Prostate gland (tissue), 2 donors: ENCODE results near the gene CHCHD10. TPM values are rescaled to one million over a fixed set of nuclear protein-coding genes. Genes with fewer than 3 reads are reported as not detected.

Experiments used
- DNase-seq: peaks from one replicate; pipeline ENCODE4 v3.0.0-alpha.2; 2019; ENCODE audit warnings: low spot score
- H3K27ac ChIP-seq, 2 donors: fragments of 200-600 bp; sonication (generic); 2 replicates each; pipeline ENCODE4 v1.5.1; 2017 to 2019
- H3K27me3 ChIP-seq: fragments of 200-600 bp; sonication (generic); replicated peaks from 2 replicates; pipeline ENCODE4 v1.5.1; 2019; ENCODE audit not compliant: insufficient read depth
- H3K36me3 ChIP-seq, 2 donors: fragments of 200-600 bp; sonication (generic); 1 replicate in 1 of 2; 2 replicates in 1 of 2; pipeline versions ENCODE4 v1.5.1 to v1.8.1; 2017 to 2019
- H3K4me1 ChIP-seq: fragments of 200-600 bp; sonication (generic); replicated peaks from 2 replicates; pipeline ENCODE4 v1.5.1; 2019
- H3K4me3 ChIP-seq, 2 donors: fragments of 200-600 bp; sonication (generic); 2 replicates each; pipeline ENCODE4 v1.5.1; 2017 to 2019
- H3K9me3 ChIP-seq: fragments of 200-600 bp; sonication (generic); 2 replicates; pipeline ENCODE4 v1.5.1; 2017
- POLR2A ChIP-seq: fragments of 450-650 bp; IDR thresholded peaks from one replicate; pipeline ENCODE4 v1.6.1; 2016; ENCODE audit warnings: antibody characterized with exemption, mild to moderate bottlenecking
- POLR2AphosphoS5 ChIP-seq: sonication (generic); formaldehyde crosslinking; IDR thresholded peaks from one replicate; pipeline ENCODE4 v1.6.1; 2017; ENCODE audit warnings: antibody characterized with exemption
- WGBS: methylation state at CpG from one replicate; pipeline ENCODE4 v1.1.5; 2018; 5-methylcytosine and 5-hydroxymethylcytosine counted together
- intact Hi-C: fragments of 100-400 bp; cut with DNase I; formaldehyde crosslinking; loops from one replicate; pipeline ENCODE4 v1.14.2; 2022
- total RNA-seq, 2 donors: library from RNA; depleted of rRNA; stranded (reverse); fragments of >200 nt; gene quantifications; one replicate each; pipeline ENCODE4 v1.1.0, GENCODE V29; 2016
- TF ChIP-seq, protein P1 (sequence below), 4 experiments: fragments of 200-600 bp in 2 of 4; fragments of 450-650 bp in 2 of 4; sonication (generic) in 2 of 4; IDR thresholded peaks; 1 replicate in 3 of 4; 2 replicates in 1 of 4; pipeline ENCODE4 v1.5.1; 2016 to 2019; ENCODE audit warnings: antibody characterized with exemption in 4 of 4, mild to moderate bottlenecking in 2 of 4, moderate library complexity in 2 of 4

Gene CHCHD10
- total RNA-seq, 2 donors from 2014 or later = 17.3 to 59.3 TPM

DNA sequence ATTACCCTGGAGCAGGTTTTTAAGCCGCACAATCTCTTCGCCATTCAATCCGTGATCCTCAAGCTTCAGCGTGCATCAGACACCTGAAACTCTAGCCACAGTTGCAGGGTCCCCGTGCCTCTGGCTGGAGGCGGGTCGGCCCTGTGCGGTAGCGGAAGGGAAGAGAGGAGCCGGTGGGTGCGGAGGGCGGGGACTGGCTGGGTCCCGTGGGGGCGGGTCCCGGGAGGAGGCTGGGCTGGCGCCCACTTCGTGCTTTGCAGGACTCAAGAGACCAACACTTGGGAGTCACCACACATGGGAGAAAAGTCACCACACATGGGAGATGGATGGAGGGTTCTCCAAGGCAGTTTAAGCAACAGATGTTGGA lies 4.2 kb downstream of the CHCHD10 start:
- Histone ChIP-seq H3K4me3 (no peak overlapping the region), H3K4me1 (peaks cover 3% of the 10 kb centered on the region), H3K9me3 (no peaks in the 10 kb centered on the region), H3K36me3 (no peaks in the 10 kb centered on the region), H3K27me3 (no peaks in the 10 kb centered on the region), H3K27ac (no peak overlapping the region)
- no peak for DNase-seq
- WGBS = 14% methylated on average over 16 of the region's 17 CpGs
- intact Hi-C loops = no loop called here
- TF ChIP-seq POLR2A = no peak
- TF ChIP-seq, protein P1, sequence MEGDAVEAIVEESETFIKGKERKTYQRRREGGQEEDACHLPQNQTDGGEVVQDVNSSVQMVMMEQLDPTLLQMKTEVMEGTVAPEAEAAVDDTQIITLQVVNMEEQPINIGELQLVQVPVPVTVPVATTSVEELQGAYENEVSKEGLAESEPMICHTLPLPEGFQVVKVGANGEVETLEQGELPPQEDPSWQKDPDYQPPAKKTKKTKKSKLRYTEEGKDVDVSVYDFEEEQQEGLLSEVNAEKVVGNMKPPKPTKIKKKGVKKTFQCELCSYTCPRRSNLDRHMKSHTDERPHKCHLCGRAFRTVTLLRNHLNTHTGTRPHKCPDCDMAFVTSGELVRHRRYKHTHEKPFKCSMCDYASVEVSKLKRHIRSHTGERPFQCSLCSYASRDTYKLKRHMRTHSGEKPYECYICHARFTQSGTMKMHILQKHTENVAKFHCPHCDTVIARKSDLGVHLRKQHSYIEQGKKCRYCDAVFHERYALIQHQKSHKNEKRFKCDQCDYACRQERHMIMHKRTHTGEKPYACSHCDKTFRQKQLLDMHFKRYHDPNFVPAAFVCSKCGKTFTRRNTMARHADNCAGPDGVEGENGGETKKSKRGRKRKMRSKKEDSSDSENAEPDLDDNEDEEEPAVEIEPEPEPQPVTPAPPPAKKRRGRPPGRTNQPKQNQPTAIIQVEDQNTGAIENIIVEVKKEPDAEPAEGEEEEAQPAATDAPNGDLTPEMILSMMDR (IDR thresholded peaks at IDR 0.05) = no peak
- no peak for TF ChIP-seq POLR2AphosphoS5

DNA sequence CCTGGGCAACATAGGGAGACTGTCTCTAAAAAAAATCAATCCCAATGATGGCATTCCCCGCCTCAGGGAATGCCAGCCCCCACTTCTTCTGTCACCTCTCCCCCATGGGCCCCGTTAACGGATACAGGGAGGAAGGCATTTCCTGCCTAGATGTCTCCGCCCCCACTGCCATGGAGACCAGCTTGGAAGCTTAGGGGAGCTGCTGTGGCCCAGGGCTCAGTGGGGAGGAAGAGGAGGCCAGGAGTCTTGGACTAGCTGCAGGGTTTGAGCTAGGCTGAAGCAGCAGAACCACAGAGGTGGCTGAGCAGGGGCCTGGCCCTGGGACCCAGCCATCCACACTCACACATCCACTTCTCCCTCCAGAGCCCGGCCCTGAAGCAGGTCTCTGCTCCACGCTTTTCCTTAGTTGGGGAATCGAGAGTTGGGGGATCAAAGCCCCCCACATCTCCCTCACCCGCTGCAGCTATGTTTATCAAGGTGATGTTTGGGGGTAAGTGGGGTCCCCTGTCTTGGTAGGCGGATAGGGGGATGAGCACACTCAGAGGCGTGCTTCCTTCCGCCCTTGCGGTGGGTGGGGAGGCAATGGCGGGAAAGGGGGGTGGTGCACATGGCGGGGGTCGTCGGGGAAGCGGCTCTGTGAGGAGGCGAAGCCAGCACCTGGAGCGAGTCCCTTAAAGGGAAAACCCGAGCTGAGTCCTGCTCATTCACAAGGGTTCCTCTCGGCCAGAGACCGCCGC lies 4.8 kb downstream of the CHCHD10 start, which contains the start of gene C22orf15:
Gene C22orf15, plus strand, starts transcription at position 149 of the 737 bp plus-strand sequence. Its CDS starts 317 bp downstream, at position 466.
- Histone ChIP-seq H3K4me3 (no peak within 1 kb of the TSS), H3K36me3 (no peaks in the 10 kb centered on the region), H3K27me3 (no peaks in the 10 kb centered on the region), H3K4me1 (peaks cover 3% of the 10 kb centered on the region), H3K9me3 (no peaks in the 10 kb centered on the region), H3K27ac (no peak within 1 kb of the TSS)
- TF ChIP-seq POLR2A (no peak), POLR2AphosphoS5 (no peak)
- TF ChIP-seq, protein P1 (IDR thresholded peaks at IDR 0.05) = no peak
- 38% methylated on average over 23 of the region's 23 CpGs for WGBS
- intact Hi-C loops = no loop called here
- DNase-seq = no peak

DNA sequence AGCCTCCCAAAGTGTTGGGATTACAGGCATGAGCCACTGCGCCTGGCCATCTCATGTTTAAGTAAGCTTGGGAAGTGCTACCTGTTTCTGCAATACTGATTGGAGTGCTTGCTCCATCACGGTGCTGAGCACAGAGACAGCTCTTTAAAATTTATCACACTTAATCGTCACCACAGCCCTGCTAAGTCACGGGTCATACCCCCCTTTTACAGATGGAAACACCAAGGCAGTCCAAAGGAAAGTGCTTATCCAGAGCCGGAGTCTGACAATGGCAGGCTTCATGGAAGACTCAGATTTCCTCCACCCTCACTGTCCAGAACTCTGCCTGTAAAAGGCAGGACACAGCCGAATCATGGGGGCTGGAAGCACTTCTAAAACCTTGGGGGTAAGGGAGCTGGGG lies 7.7 kb downstream of the CHCHD10 start:
- no peak overlapping the region for H3K27ac ChIP-seq
- TF ChIP-seq POLR2A (no peak), POLR2AphosphoS5 (no peak)
- TF ChIP-seq, protein P1 (IDR thresholded peaks at IDR 0.05) = no peak
- H3K27me3 ChIP-seq = no peaks in the 10 kb centered on the region
- intact Hi-C loops = no loop called here
- no peak overlapping the region for H3K4me3 ChIP-seq
- H3K4me1 ChIP-seq = no peaks in the 10 kb centered on the region
- no peak for DNase-seq
- WGBS = 78% methylated on average over 6 of the region's 6 CpGs
- H3K36me3 ChIP-seq = no peaks in the 10 kb centered on the region
- no peaks in the 10 kb centered on the region for H3K9me3 ChIP-seq

DNA sequence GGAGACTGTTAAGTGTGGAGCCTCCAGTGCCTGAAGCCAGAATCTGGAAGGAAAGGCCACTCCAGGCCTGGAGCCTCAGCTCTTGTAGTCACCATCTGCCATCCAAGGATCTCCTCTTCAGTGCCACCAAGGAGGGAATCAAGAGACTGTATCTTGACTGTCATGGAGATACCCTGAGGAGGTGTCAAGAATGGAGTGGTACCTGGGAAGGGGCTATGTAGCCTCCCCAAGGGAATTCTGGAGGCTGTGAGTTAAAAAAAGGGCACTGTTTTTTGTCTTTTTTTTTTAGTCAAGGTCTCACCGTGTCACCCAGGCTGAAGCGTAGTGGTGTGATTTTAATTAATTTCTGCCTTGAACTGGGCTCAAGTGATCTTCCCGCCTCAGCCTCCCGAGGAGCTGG lies 8.2 kb downstream of the CHCHD10 start:
- Histone ChIP-seq H3K4me1 (no peaks in the 10 kb centered on the region), H3K27ac (no peak overlapping the region), H3K36me3 (no peaks in the 10 kb centered on the region), H3K27me3 (no peaks in the 10 kb centered on the region), H3K9me3 (no peaks in the 10 kb centered on the region), H3K4me3 (no peak overlapping the region)
- TF ChIP-seq POLR2AphosphoS5 = no peak
- no peak for TF ChIP-seq POLR2A
- TF ChIP-seq, protein P1 (IDR thresholded peaks at IDR 0.05) = no peak
- no peak for DNase-seq
- WGBS = 90% methylated on average over 4 of the region's 4 CpGs
- intact Hi-C loops = no loop called here

DNA sequence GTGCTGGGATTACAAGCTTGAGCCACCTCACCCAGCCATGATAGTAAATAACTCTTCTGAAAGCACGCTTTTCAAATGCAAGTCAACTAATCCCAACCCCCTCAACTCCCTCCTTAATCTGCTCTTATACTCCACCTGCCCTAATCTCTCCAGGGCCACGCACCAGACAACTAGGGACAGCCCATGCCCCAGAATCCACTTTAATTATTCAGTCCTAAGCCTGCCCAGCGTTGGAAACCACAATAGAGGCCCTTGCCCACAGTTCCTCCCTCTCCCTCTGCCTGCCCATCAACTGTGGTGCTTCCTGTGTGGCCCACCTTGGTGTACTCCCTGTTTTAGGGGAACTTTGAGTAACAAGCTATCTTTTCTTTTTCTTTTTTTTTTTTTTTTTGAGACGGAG lies 10.9 kb downstream of the CHCHD10 start:
- WGBS = 61% methylated on average over 4 of the region's 4 CpGs
- no peak overlapping the region for H3K27ac ChIP-seq

More for the DNA sequence above, 10.9 kb downstream of the CHCHD10 start:
- Histone ChIP-seq H3K4me1 (no peaks in the 10 kb centered on the region), H3K27me3 (no peaks in the 10 kb centered on the region), H3K9me3 (no peaks in the 10 kb centered on the region), H3K36me3 (no peaks in the 10 kb centered on the region), H3K4me3 (no peak overlapping the region)
- no peak for DNase-seq
- TF ChIP-seq POLR2AphosphoS5 (no peak), POLR2A (no peak)
- TF ChIP-seq, protein P1 (IDR thresholded peaks at IDR 0.05) = no peak
- intact Hi-C loops = no loop called here
